H1 (cell line): ENCODE data around the gene EXOSC5. TPM values are rescaled to one million over a fixed set of nuclear protein-coding genes. Genes with fewer than 3 reads are reported as not detected.

Source experiments
- CHD7 ChIP-seq: fragments of 300-600 bp; sonication (generic); IDR thresholded peaks from 2 replicates; pipeline ENCODE4 v1.7.1; 2012; ENCODE audit warnings: low read length, moderate library complexity, mild to moderate bottlenecking, inconsistent platforms; ENCODE audit not compliant: insufficient replicate concordance
- KDM5A ChIP-seq: fragments of 200-600 bp; IDR thresholded peaks from 2 replicates; pipeline ENCODE4 v1.7.1; 2012; ENCODE audit warnings: mild to moderate bottlenecking, low read length, inconsistent platforms, mixed read lengths
- NRF1 ChIP-seq: IDR thresholded peaks from 2 replicates; pipeline ENCODE4 v1.6.1; 2011; ENCODE audit warnings: mild to moderate bottlenecking, low read depth, low read length, improper control_type of control experiment
- POLR2A ChIP-seq, 2 experiments: IDR thresholded peaks; 1 replicate in 1 of 2; 2 replicates in 1 of 2; pipeline ENCODE4 v1.6.1; 2011; ENCODE audit warnings: low read depth in 2 of 2, low read length in 2 of 2, mild to moderate bottlenecking in 2 of 2; ENCODE audit errors: control extremely low read depth in 1 of 2
- POLR2AphosphoS5 ChIP-seq: IDR thresholded peaks from 2 replicates; pipeline ENCODE4 v1.6.1; 2011; ENCODE audit warnings: low read depth, low read length
- RAD21 ChIP-seq, 2 experiments: IDR thresholded peaks in 1 of 2; conservative IDR thresholded peaks in 1 of 2; 2 replicates each; pipeline ENCODE4 v1.6.1; 2011; ENCODE audit warnings: low read depth in 2 of 2, low read length in 2 of 2, improper control_type of control experiment in 1 of 2, inconsistent platforms in 1 of 2, mild to moderate bottlenecking in 1 of 2, moderate library complexity in 1 of 2
- RNF2 ChIP-seq: fragments of 200-900, 300-1000 bp; sonication (generic); IDR thresholded peaks from 2 replicates; pipeline ENCODE4 v1.7.1; 2016; ENCODE audit warnings: borderline replicate concordance, low read depth, mild to moderate bottlenecking, antibody characterized with exemption, low read length; ENCODE audit not compliant: poor library complexity, severe bottlenecking; ENCODE audit errors: missing control alignments
- TEAD4 ChIP-seq: IDR thresholded peaks from 2 replicates; pipeline ENCODE4 v1.6.1; 2012; ENCODE audit warnings: low read depth, low read length, inconsistent platforms, mixed read lengths
- polyA plus RNA-seq, 7 experiments: library from polyadenylated mRNA; depleted of rRNA in 3 of 7; stranded (reverse) in 5 of 7; unstranded in 2 of 7; fragments of >200 nt in 5 of 7; fragments of 200-250 nt in 2 of 7; gene quantifications; 1 replicate in 5 of 7; 2 replicates in 1 of 7; 4 replicates in 1 of 7; pipeline versions ENCODE4 v1.2.1 to v1.2.3, GENCODE V29; 2011 to 2013; ENCODE audit warnings: missing spikeins in 2 of 7, mixed read lengths in 2 of 7
- total RNA-seq: library from RNA; stranded (reverse); fragmentation: NEBNext Ultra II Directional; extraction: Animal tissue kit (Norgen Biotek cat#: 25700); gene quantifications from 2 replicates; pipeline ENCODE4 v1.2.1, GENCODE V29; 2021

The EXOSC5 gene
- total and polyA plus RNA-seq, 2 of the 8 experiments (the other 6 are each of a cell fraction or from before 2014, with no cell fraction given): 56.2 to 92.8 TPM

GRCh38 chr19:41413947-41414346 is 16.8 kb upstream of the EXOSC5 start (continued):
- TF ChIP-seq CHD7: no peak
- TF ChIP-seq RNF2: no peak
- no peak for TF ChIP-seq POLR2AphosphoS5
- no peak for TF ChIP-seq RAD21 (IDR thresholded peaks at IDR 0.05 in 1 of 2, conservative IDR thresholded peaks at IDR 0.05 in 1 of 2; ENCODE audit: low read depth in 2 of 2, low read length in 2 of 2)
- TF ChIP-seq NRF1: no peak
- TF ChIP-seq KDM5A: no peak
- no peak for TF ChIP-seq TEAD4
- TF ChIP-seq POLR2A (IDR thresholded peaks at IDR 0.05; ENCODE audit: control extremely low read depth in 1 of 2, low read depth in 2 of 2, low read length in 2 of 2): no peak
- TF ChIP-seq, all 59 proteins: peak for 0
